Measurements from ENCODE around the gene SEMA3A.
"Not testable (repeated sequence)": the region's sequence is repeated elsewhere in the genome, so short reads cannot be mapped to it uniquely, and the experiment has no call there.

The SEMA3A gene

DNA sequence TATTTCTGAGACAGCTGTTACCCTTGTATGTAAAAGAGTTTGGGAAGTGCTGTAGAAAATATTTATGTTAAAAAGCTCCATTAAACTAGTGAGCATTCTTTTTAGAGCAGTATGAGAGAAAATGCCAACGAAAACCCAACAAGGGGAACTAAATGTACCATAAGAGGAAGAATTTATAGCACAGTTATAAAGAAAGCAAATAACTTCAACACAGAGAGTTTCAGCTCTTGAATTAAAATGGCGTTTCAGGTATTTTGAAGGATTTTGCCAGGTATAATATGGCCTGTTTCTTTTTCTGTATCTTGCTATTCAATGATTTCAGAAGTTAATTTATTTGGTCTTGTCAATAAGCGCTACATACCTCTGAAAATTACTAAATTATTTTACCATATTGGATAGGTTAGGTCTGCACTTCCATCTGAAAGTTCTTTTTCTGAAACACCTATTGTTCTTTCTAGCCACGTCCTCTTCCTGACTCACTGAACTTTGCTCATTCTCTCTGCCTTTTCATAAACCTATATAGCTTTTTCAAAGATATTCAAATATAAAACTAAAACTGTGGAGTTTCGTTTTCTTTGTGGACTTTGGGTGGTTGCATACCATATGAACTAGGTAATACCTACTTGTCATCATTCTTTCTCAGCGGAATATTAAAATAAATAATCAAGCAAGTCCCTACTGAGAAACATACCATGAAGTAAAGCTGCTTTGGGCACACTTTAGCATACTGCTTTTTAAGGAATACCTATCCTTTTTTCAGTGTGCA is 136.1 kb downstream of the SEMA3A start:
- DNase-seq: no peak

DNA sequence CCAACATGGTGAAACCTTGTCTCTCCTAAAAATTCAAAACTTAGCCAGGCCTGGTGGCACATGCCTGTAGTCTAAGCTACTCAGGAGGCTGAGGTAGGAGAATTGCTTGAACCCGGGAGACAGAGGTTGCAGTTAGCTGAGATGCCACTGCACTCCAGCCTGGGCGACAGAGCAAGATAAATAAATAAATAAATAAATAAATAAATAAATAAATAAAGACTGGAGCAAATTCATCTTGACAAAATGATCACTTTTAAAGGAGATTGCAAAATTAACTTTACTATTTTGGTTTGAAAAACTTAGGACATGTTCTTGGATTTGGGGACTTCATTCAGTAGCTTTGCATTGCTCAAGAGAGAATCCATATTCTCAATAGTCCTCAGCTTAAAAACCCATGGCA is 137.0 kb downstream of the SEMA3A start:
- no peak for DNase-seq

DNA sequence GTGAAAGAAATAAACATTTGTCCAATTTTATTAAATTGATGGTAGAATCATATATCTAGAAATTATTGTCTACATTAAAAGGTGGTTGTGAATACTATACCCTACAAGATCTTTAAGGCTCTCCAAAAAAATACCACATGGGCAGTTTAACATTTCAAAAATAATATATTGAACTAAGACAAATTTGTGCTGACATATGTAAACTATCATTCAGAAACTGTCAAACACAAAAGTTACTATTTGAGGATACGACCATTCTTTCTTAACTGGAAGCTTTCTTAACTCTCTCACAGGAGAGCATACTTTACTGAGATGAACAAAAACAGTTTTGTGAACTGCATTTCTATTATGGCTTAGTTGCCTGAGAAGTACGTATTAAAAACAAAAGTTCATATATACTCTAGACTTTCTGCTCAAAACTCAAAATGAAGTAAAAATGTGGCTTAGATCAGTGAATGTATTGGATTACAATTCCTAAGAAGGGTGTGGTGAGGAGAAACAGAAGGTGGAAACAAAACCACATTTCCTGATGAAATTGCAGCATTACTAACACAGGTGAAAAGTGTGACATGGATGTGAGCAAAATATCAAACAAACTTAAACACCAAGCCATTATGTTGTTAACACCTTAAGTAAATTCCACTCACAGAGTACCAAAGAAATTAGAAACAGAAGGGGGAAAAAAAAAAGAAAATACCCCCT is 138.5 kb downstream of the SEMA3A start:
- DNase-seq: no peak

DNA sequence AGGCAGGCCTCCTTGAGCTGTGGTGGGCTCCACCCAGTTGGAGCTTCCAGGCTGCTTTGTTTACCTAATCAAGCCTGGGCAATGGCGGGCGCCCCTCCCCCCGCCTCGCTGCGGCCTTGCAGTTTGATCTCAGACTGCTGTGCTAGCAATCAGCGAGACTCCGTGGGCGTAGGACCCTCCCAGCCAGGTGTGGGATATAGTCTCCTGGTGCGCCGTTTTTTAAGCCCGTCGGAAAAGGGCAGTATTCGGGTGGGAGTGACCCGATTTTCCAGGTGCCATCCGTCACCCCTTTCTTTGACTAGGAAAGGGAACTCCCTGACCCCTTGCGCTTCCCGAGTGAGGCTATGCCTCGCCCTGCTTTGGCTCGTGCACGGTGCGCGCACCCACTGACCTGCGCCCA is 139.4 kb downstream of the SEMA3A start:
- not testable (repeated sequence) for DNase-seq

DNA sequence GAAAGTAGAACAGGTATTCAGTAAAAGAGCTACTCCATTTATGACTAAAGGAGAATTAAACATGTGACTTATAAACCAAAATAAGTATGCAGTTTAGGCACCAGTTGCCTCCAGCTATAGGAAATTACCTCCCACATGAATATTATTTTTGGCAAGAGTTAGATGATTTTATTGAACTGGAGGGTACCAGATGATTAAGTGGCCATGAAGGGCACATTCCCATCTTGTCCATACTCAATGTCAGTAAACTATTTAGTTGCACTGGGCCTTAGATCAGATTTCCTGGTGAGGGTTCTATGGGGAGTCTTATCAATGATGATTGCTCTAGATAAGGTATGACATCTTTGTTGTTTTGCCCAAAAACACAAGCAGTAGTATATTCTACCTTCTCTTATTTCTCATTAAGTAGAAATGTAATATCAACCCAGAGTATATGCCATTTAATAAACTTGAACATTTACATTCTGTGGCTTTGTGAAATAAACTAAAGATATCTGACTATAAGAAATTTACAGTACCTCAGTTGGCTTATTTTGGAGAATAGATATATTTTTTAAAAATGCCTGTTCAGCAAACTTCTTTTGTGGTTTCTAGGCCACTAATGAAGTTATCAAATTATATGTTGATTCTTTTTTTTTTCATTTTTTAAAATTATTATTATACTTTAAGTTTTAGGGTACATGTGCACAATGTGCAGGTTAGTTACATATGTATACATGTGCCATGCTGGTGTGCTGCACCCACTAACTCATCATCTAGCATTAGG is 145.3 kb downstream of the SEMA3A start:
- DNase-seq: no peak

DNA sequence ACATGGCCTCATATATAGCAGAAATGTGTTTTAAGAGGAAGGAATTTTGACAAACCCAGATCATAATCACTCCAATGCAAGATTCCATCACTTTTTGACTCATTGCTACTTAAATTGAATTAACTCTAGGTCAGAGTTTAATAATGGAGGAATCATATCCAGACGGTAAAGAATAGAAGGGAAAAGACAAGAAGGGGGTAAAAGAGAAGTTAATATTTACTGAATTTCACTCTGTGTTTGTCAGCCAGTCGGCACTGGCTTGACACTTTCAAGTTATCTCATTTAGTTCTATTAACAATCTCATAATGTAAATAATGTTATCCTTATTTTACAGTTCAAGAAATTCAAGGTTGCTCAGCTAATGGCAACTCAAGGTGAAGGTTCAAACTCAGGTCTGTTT is 147.5 kb downstream of the SEMA3A start:
- DNase-seq: no peak

DNA sequence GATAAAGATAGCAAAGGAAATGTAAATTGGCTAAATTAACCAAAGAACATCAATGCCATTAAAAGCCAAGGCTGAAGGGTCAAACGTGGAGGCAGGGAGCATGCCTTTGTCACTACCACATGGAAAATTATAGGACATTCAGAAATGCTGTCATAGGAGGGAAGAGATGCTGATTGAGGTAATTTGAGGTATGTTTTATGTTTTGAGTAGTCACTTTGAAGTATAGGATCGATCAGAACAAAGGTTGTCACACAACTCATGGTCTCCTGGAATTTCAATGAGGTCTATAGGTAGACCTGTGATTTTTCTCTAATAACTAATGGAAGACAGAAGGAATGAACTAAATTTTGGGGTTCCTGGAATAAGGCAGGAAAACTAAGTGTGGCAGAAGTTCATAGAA is 149.8 kb downstream of the SEMA3A start:
- no peak for DNase-seq

DNA sequence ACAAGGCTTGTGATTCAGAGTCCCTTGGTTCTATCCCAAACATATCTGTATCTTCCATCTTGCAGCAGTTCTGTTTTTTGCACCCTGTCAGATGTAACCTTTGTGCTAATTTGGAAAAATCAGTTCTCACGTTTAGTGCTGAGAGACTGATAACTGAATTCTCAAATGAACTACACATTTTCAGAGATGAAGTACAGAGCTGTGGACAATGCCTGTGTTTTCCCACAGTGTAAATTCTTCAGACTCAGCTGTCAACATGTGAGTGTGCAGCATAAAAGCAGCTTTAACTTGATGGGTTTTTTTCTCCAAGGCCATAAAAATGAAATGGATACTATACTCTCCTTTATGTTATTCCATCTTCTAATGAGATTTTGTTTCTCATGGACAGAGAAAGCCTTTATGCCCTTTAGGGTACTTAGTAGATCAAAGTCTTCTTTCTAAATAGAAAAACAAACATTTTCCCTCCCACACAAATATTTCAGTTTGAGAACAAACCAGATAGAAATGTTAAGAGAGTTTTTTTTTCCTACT is 150.9 kb downstream of the SEMA3A start:
- DNase-seq: no peak

DNA sequence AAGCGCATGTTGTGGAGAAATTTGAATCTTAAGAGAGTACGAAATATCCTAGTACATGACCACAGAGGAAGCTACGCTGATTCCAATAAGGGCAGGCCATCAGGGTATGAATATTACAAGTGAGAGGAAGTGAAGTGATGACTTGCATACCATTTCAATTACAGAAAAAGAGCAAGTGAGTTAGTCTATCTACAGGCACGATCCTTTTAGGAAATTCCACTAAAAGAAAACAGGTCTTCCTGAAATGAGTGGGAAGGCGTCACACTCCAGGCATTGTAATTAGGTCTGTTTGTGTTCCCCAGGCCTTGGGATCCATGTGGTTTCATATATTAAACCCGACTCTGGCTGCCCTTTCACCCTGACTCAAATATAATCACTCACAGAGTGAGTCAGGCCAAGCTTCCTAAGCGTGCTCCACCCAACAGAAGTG is 152.5 kb downstream of the SEMA3A start:
- DNase-seq: no peak

DNA sequence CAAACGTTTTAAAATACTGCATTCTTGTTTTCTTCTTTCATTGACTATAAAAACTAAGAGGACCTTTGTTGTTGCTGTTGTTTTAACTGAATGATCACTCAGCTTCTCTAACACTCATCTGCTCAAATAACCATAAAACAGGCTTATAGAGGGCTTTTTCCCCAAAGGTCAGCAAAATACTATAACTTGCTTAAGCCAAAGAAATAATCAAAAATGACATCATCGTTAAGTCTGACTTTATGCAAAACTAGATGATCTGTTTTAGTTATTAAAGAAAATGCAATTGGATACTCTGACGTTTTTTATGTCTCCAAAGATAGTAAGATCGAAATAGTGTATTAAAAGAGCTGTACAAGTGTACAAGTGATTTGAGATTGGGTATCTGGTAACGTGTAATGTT is 152.9 kb downstream of the SEMA3A start:
- no peak for DNase-seq

DNA sequence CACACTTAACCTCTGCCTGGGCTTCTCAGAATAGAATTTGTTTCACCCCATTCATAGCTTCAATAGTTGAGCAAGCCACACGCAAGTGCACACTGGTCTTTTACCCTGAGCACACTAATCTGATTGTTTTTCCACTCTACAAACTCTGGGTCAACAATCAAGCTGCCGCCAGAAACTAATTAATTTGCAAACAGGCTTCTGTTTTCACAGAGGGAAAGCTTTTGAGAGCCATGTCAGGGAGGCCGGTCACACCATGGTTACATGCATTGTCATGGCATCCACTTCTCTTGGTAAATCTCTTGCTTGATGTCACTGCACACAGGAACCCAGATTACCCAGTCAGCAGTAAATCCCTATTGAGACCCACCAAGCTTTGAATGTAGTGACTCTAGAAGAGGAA is 154.2 kb downstream of the SEMA3A start:
- DNase-seq: no peak

DNA sequence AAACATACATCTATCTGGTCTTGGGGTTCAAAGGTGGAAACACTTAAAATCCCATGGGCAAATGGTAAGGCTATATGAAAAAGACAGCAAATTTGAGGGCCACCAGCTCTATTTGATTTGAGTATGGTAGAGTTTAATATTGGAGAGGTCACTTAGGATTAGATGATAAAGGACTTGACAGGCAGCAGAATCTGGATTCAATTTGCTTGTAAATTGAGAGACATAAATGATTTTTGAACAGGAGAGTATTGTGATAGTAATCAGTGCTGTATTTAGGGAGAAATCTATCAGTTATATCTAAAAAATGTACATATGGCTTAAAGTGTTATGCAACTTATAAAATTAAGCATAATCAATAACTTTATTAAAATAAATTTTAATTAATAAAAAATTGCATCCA is 155.2 kb downstream of the SEMA3A start:
- DNase-seq: no peak

DNA sequence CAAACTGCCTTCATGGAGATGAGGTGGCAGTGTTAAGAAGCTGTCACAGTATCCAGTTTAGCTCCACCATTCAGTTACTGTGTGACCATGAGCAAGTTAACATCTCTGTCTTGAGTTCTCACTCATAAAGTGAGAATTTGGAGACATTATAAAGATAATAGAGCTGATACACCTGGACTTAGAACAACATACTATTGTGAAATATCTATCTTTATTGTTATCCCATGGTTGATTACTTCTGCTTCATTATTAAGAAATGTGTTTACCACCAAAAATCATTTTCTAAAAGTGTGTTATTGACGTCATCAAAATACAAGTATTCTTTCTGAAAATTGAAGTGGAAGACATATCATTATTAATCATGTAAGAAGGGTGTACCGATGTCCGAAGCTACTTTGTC is 166.9 kb downstream of the SEMA3A start:
- DNase-seq: no peak

DNA sequence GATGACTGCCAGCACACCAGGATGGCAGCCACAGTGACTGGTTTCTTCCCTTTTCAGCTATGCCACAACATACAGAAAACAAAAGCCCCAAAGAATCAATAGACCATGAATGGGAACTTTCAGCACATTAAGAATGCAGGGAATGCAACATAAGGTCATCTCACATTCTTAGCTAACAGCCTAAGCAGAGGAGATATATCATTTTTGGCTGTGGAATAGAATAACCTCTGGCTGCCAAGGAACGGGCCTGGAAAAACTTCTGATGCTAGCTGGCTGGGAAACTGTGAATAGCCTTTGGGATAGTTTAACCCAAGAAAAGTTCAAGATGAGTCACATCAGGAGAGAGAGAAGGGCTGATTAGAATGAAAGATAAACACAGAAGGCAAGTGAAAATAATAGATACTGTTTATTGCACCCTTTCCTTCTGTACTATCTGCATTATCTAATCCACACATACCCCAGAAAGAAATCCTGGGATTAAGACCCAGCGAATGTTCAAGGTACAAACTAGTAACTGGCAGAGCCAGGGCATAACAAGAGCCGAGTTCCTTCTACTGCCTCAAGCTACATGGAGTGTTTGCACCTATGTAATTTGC is 169.2 kb downstream of the SEMA3A start:
- no peak for DNase-seq

DNA sequence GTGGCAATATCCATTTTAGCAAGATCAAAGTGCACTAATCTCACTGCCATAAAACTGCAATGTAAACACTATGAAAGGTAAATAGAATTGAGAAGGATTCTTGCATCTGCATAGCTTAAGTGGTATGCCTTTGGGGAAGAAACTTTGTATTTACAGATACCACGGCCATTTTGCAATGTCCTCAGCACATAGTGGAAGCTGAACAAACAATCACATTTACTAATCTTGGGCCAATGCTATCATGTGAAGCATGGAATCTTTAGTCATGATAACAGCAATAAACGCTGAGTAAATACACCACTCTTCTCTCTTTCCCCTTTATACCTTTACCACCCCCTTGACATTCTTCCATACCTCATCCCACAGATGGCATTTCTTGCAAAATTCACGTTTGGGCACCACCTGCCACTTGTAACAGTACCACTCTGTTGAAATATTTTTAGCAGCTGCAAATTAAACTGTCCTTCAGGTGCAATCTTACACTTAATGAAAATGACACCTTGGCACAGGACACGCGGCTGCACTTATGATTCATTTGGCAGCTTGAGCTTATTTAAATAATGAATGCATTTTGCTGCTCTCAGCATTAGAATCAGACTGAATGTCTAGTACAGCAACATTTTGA is 171.8 kb downstream of the SEMA3A start:
- no peak for DNase-seq

DNA sequence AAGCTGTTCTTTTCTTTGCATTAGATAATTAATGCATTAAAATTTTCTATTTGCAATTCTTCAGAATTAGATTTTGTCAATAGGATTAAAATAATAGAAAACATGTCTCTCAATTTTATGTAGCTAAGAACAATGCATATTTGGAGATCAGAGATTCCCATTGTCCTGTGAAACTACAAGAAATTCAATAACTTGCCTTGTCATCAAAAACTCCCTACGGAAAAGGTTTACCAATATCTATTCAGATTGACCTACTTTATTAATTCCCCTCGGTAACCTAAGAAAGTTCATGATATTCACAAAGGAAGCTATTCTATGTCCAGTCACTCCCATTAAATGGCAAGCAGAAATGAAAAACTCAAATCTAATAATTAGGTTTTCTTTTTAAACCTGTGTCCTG is 172.6 kb downstream of the SEMA3A start:
- DNase-seq: no peak

DNA sequence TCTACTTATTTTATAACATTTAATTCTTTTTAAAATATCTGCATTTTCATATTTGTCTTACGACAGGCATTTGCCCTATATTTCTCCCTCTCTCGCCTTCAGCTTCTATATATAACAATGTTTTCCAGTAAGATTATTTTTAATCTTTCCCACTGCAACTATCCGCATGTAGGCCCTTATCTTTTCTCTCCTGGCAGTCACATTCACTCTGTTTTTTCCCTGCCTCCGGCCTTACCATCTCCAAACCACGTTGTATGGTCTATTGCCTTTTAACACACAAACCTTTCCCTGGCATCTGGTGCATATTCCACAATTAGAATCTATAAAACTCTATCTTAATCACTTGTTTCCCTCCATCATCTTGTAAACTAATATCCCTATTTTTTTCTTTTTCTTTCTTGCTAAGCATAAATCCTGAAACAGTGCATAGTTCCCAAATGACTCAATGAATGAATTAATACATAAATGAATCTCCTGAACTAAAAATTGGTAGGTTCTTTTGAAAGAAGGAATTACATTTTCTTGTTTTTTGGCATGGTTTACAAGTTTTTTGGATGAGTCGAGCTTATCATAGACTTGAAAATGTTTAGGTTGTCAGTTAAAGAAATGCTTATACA is 173.2 kb downstream of the SEMA3A start:
- no peak for DNase-seq

DNA sequence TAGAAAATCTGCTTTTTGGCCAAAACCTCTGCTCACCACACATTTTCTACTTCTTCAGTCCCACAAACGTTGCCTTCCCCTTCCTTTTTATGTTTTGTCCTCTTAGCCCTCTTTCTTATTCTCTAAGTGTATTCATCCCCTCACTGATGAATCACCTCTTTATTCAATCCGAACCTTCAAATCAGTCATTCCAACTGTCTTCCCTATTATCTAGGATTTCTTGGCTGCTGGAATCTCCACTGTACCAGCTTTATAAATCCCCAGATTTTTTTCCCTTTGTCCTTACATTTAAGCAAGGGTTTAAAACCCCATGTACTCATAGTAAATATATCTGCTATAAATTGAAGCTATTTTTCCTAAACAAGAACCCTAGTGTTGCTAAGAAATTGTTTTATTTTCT is 176.9 kb downstream of the SEMA3A start:
- DNase-seq: no peak

DNA sequence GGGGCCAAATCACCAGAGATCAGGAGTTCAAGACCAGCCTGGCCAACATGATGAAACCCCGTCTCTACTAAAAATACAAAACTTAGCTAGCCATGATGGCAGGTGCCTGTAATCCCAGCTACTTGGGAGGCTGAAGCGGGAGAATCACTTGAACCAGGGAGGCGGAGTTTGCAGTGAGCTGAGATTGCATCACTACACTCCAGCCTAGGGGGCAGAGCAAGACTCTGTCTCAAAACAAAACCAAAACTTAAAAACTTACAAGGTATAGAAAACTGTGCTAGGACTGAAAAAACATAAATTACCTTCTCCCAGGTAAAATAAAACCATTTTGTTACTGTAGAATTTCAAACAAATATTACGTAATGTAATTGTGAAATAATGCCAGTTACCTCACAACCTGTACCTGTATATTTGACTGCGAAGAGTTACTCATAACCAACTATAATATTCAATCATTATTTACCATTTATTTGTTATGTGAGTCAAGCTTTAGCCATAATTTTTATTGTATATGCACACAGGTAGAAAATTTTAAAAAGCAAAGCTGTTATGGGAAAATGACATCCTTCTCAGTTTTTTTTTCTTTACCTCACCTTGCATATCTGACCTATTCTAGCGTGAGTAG is 180.9 kb downstream of the SEMA3A start:
- DNase-seq: no peak

DNA sequence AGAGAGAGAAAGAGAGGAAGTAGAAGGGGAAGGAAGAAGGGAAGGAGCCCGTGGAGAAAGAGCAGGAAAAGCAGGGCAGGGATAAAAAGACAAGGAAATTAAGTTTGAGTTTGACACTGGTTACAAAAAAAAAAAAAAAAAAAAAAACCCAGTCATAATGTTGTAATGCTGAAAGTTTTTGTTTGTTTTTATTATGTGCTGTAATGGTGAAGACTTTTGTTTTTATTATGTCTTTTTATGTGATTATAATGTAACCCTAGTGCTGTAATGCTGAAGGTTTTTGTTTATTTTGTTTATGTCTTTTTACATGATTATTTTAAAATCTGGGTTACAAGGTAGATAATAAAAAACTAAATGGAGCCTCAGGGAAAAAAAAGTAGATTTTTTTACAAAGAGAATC is 184.8 kb downstream of the SEMA3A start:
- DNase-seq: no peak

DNA sequence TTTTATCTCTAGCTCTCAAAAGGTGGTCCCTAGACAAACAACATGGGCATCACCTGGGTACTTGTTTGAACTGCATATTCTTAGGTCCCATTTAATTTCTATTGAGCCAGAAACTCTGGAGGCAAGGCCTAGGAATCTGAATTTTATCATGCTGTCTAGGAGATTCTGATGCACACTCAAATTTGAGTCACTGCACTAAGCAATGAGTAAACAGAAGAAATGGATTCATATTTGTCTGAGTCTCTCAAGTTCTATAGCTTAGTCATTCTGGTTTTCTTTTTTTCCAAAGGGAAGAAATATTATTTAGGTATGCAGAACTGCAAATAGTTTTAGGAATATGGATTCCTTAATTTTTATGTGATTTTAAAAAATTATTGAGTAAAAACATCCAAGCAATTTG is 185.5 kb downstream of the SEMA3A start:
- DNase-seq: no peak

DNA sequence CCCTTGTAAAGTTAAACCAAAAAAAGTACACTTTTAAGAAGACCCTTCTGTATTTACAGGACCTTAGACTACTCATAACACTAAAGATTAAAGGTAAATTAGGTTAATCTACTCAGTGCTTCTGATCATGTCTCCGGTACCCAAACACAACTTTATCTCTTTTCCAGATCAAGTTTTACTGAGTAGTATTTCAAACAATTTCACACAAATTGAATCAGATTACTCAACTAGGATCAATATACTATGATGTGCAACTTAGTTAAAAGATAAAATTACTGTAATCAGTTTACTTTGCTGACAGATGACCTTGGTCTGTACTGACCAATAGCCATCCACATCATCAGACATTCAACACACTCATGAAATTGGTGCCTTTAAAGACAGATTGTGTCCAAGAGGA is 191.4 kb downstream of the SEMA3A start:
- DNase-seq: no peak
